Osteocyte (in vitro differentiated cells): Measurements from ENCODE around the gene OR7G3. TPM values are rescaled to one million over a fixed set of nuclear protein-coding genes. Genes with fewer than 3 reads are reported as not detected.

Experiments used
- DNase-seq: peaks from one replicate; pipeline ENCODE4 v3.0.0; 2021; ENCODE audit warnings: mixed read lengths; ENCODE audit not compliant: unreplicated experiment; ENCODE audit errors: extremely low spot score
- H3K27ac Mint-ChIP-seq: one replicate; pipeline ENCODE4 v1.8.0; 2021; ENCODE audit warnings: mild to moderate bottlenecking, mixed read lengths; ENCODE audit not compliant: unreplicated experiment
- H3K27me3 Mint-ChIP-seq: one replicate; pipeline ENCODE4 v1.8.0; 2021; ENCODE audit warnings: mixed read lengths; ENCODE audit not compliant: unreplicated experiment
- H3K36me3 Mint-ChIP-seq: one replicate; pipeline ENCODE4 v1.8.0; 2021; ENCODE audit warnings: mixed read lengths; ENCODE audit not compliant: unreplicated experiment
- H3K4me1 Mint-ChIP-seq: one replicate; pipeline ENCODE4 v1.8.0; 2021; ENCODE audit warnings: mixed read lengths; ENCODE audit not compliant: unreplicated experiment
- H3K4me3 Mint-ChIP-seq: one replicate; pipeline ENCODE4 v1.8.0; 2021; ENCODE audit warnings: mild to moderate bottlenecking, moderate library complexity, mixed read lengths; ENCODE audit not compliant: unreplicated experiment
- H3K9me3 Mint-ChIP-seq: one replicate; pipeline ENCODE4 v1.8.0; 2021; ENCODE audit warnings: mixed read lengths; ENCODE audit not compliant: unreplicated experiment
- CTCF ChIP-seq: fragments of 200-600 bp; sonication (generic); IDR thresholded peaks from 2 replicates; pipeline ENCODE4 v1.5.0; 2021; ENCODE audit warnings: antibody characterized with exemption, mild to moderate bottlenecking, moderate library complexity
- total RNA-seq: library from RNA; stranded (reverse); gene quantifications from 2 replicates; pipeline ENCODE4 v1.2.1, GENCODE V29; 2021

The OR7G3 gene
- total RNA-seq, 1 donor from 2014 or later = not detected

- Mint-ChIP-seq H3K36me3 (peaks cover 76% of the 10 kb centered on the region), H3K4me1 (no peaks in the 10 kb centered on the region), H3K9me3 (peaks cover 54% of the 10 kb centered on the region), H3K27me3 (no peaks in the 10 kb centered on the region), H3K4me3 (no peak overlapping the region), H3K27ac (no peak overlapping the region)
- TF ChIP-seq CTCF = no peak
- DNase-seq = no peak
Observed at GRCh38 chr19:9150650-9151049, 23.9 kb upstream of the OR7G3 start.

GRCh38 chr19:9149997-9150396 lies 23.2 kb upstream of the OR7G3 start:
- TF ChIP-seq CTCF = no peak
- Mint-ChIP-seq H3K27me3 (no peaks in the 10 kb centered on the region), H3K9me3 (peaks cover 53% of the 10 kb centered on the region), H3K36me3 (peaks cover 76% of the 10 kb centered on the region), H3K4me1 (no peaks in the 10 kb centered on the region), H3K4me3 (no peak overlapping the region), H3K27ac (no peak overlapping the region)
- no peak for DNase-seq

- DNase-seq = no peak
- H3K27me3 Mint-ChIP-seq = no peaks in the 10 kb centered on the region
- peaks cover 75% of the 10 kb centered on the region for H3K36me3 Mint-ChIP-seq
- TF ChIP-seq CTCF = no peak
- peaks cover 51% of the 10 kb centered on the region for H3K9me3 Mint-ChIP-seq
- no peak overlapping the region for H3K4me3 Mint-ChIP-seq
- peaks cover 2% of the 10 kb centered on the region for H3K4me1 Mint-ChIP-seq
- no peak overlapping the region for H3K27ac Mint-ChIP-seq
Observed at GRCh38 chr19:9148697-9149096, 21.9 kb upstream of the OR7G3 start.

- Mint-ChIP-seq H3K4me3 (no peak overlapping the region), H3K27ac (no peak overlapping the region), H3K27me3 (no peaks in the 10 kb centered on the region), H3K36me3 (peaks cover 71% of the 10 kb centered on the region), H3K4me1 (peaks cover 8% of the 10 kb centered on the region), H3K9me3 (peaks cover 48% of the 10 kb centered on the region)
- DNase-seq = no peak
- TF ChIP-seq CTCF = no peak
Observed at GRCh38 chr19:9146882-9147281, 20.1 kb upstream of the OR7G3 start.

GRCh38 chr19:9144920-9145319 lies 18.2 kb upstream of the OR7G3 start:
- Mint-ChIP-seq H3K27me3 (no peaks in the 10 kb centered on the region), H3K27ac (no peak overlapping the region), H3K4me3 (no peak overlapping the region), H3K36me3 (peaks cover 54% of the 10 kb centered on the region), H3K9me3 (peaks cover 32% of the 10 kb centered on the region), H3K4me1 (peaks cover 19% of the 10 kb centered on the region)
- no peak for DNase-seq
- no peak for TF ChIP-seq CTCF
